ENCODE measurements around the gene CARS2.
A peak's percentile ranks its signal among the peaks of the same experiment; 100 is the strongest.

The CARS2 gene

DNA sequence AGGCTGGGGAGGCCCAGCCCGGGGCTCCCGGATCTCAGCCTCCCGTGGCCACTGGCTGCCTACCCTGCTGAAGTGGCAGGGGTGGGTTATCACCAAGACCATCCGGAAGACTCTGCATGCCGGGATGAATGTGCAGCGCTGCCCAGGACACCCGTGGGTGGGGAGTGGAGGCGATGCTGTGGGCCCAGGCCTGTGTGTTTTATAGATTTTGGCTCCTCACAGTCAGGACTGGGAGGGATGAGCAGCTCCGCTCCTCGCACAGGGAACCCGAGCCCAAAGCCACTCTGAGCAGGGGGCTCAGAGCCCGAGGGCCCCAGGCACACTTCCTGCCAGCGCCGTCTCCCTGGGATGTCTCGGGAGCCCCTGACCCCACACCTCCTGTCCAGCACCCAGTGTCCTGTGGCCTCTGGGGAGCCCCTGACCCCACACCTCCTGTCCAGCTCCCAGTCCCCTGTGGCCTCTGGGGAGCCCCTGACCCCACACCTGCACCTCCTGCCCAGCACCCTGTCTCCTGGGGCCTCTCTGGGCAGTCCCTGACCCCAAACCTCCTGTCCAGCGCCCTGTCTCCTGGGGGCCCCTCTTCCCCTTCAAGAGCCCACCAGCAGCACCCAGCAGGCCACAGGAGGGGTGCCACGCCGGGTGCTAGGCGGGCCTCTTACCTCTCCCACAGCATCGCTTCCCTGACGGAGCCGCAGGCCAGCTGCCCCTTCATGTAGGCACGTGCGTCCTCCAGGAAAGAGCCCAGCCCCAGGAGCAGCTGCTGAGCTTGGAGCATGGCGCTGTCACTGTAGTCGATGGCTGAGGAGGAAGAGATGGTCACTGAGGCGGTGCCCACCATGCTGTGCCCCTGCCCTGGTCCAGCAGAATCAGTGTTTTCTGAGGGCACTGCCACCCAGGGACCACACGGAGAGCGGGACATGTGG is 59.2 kb downstream of the CARS2 start:
- TF ChIP-seq EP300 (IDR thresholded peaks at IDR 0.05; ENCODE audit: borderline replicate concordance) = no peak
- TF ChIP-seq TCF12 (IDR thresholded peaks at IDR 0.05; ENCODE audit: low read depth) = no peak
- TF ChIP-seq YY1 (IDR thresholded peaks at IDR 0.05; ENCODE audit: low read depth) = no peak
- no peak for TF ChIP-seq TAF1 (IDR thresholded peaks at IDR 0.05; ENCODE audit: low read depth)
- TF ChIP-seq CEBPB (IDR thresholded peaks at IDR 0.05) = no peak
- no peak for TF ChIP-seq CREB1 (IDR thresholded peaks at IDR 0.05; ENCODE audit: low read depth)
- no peak for TF ChIP-seq NFIC (IDR thresholded peaks at IDR 0.05)
- TF ChIP-seq TEAD4 (IDR thresholded peaks at IDR 0.05) = no peak
- TF ChIP-seq REST (IDR thresholded peaks at IDR 0.05; ENCODE audit: low read depth) = no peak
- no peak for TF ChIP-seq RAD21 (IDR thresholded peaks at IDR 0.05; ENCODE audit: low read depth)
- TF ChIP-seq, protein P1, sequence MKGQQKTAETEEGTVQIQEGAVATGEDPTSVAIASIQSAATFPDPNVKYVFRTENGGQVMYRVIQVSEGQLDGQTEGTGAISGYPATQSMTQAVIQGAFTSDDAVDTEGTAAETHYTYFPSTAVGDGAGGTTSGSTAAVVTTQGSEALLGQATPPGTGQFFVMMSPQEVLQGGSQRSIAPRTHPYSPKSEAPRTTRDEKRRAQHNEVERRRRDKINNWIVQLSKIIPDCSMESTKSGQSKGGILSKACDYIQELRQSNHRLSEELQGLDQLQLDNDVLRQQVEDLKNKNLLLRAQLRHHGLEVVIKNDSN (IDR thresholded peaks at IDR 0.05) = no peak
- TF ChIP-seq, protein P2, sequence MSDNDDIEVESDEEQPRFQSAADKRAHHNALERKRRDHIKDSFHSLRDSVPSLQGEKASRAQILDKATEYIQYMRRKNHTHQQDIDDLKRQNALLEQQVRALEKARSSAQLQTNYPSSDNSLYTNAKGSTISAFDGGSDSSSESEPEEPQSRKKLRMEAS (IDR thresholded peaks at IDR 0.05) = no peak

DNA sequence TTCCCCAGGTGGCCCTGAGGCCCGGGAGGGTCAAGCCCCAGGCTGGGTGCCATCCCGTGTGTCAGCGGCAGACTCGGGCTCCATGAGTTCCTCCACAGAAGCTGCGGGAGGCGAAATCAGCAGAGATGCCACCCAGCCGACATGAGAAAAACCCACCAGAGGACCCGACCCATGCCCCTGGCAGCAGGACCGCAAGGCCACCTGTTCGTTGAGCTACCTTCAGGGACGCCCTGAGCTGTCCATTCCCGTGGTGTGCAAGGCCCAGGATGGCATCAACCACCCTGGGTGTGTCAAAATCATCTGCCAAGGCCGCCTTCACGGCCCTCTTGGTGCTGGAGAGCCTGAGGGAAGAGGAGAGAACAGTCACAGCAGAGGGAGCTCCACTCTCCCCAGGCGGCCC is 60.2 kb downstream of the CARS2 start:
- TF ChIP-seq TEAD4 (IDR thresholded peaks at IDR 0.05) (no peak), REST (IDR thresholded peaks at IDR 0.05; ENCODE audit: low read depth) (no peak), RAD21 (IDR thresholded peaks at IDR 0.05; ENCODE audit: low read depth) (no peak), TCF12 (IDR thresholded peaks at IDR 0.05; ENCODE audit: low read depth) (no peak), CEBPB (IDR thresholded peaks at IDR 0.05) (no peak), EGR1 (IDR thresholded peaks at IDR 0.05) (no peak), ZBTB7A (IDR thresholded peaks at IDR 0.05; ENCODE audit: low read depth) (no peak), YY1 (IDR thresholded peaks at IDR 0.05; ENCODE audit: low read depth) (no peak), NFIC (IDR thresholded peaks at IDR 0.05) (no peak), TAF1 (IDR thresholded peaks at IDR 0.05; ENCODE audit: low read depth) (no peak), EP300 (IDR thresholded peaks at IDR 0.05; ENCODE audit: borderline replicate concordance) (no peak), CREB1 (IDR thresholded peaks at IDR 0.05; ENCODE audit: low read depth) (no peak), FOXM1 (IDR thresholded peaks at IDR 0.05; ENCODE audit: borderline replicate concordance, low read depth) (no peak)
- TF ChIP-seq, protein P2 (IDR thresholded peaks at IDR 0.05) = no peak
- TF ChIP-seq, protein P1 (IDR thresholded peaks at IDR 0.05) = no peak

DNA sequence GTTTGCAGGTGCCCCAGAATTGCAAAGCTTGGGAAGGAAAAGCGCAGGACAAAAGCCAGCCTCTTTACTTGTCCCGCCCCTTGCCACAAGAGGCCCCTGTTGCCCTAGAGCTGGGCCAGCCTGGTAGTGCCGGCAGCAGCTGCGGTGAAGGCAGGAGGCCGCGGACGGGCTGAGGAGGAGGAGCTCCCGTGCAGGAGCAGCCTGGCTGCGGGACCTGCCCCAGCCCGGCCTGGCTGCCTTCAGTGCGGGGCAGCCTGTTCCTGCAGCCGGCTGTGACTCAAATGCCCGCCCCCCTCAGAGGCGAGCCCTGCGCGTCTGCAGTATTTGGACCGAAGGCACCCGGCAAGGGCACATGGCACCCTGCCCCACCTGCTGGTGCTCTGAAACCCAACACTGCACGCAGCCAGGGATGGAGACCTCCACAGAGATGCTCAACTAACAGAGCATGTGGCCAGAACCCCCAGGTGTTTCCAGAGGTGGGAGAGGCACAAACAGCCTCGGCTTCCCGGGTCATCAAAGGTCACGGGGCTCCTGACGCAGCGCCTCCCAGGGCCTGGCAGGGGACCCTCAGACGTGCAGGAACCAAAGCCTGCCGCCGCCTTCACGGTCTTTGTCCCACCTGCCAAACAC is 60.9 kb downstream of the CARS2 start:
- no peak for TF ChIP-seq TAF1 (IDR thresholded peaks at IDR 0.05; ENCODE audit: low read depth)
- no peak for TF ChIP-seq EGR1 (IDR thresholded peaks at IDR 0.05)
- TF ChIP-seq, protein P2 (IDR thresholded peaks at IDR 0.05) = no peak
- no peak for TF ChIP-seq ZBTB7A (IDR thresholded peaks at IDR 0.05; ENCODE audit: low read depth)
- TF ChIP-seq RAD21 (IDR thresholded peaks at IDR 0.05; ENCODE audit: low read depth) = peak; percentile 13; the same call in 1 of the 2 replicates

- TF ChIP-seq CREB1 (IDR thresholded peaks at IDR 0.05; ENCODE audit: low read depth) (no peak), ZBTB7A (IDR thresholded peaks at IDR 0.05; ENCODE audit: low read depth) (no peak), RAD21 (IDR thresholded peaks at IDR 0.05; ENCODE audit: low read depth) (no peak), FOXM1 (IDR thresholded peaks at IDR 0.05; ENCODE audit: borderline replicate concordance, low read depth) (no peak), YY1 (IDR thresholded peaks at IDR 0.05; ENCODE audit: low read depth) (no peak), EP300 (IDR thresholded peaks at IDR 0.05; ENCODE audit: borderline replicate concordance) (no peak), CEBPB (IDR thresholded peaks at IDR 0.05) (no peak), TAF1 (IDR thresholded peaks at IDR 0.05; ENCODE audit: low read depth) (no peak), TCF12 (IDR thresholded peaks at IDR 0.05; ENCODE audit: low read depth) (no peak)
- TF ChIP-seq, protein P2 (IDR thresholded peaks at IDR 0.05) = no peak
Observed at GRCh38 chr13:110643768-110644421, 62.0 kb downstream of the CARS2 start.

All from Ishikawa (cell line).